Measurements from ENCODE around the gene MTOR. TPM values are rescaled to one million over a fixed set of nuclear protein-coding genes. Genes with fewer than 3 reads are reported as not detected.

Gene MTOR
- total RNA-seq, 1 experiment from 2014 or later, result 36.4 TPM

DNA sequence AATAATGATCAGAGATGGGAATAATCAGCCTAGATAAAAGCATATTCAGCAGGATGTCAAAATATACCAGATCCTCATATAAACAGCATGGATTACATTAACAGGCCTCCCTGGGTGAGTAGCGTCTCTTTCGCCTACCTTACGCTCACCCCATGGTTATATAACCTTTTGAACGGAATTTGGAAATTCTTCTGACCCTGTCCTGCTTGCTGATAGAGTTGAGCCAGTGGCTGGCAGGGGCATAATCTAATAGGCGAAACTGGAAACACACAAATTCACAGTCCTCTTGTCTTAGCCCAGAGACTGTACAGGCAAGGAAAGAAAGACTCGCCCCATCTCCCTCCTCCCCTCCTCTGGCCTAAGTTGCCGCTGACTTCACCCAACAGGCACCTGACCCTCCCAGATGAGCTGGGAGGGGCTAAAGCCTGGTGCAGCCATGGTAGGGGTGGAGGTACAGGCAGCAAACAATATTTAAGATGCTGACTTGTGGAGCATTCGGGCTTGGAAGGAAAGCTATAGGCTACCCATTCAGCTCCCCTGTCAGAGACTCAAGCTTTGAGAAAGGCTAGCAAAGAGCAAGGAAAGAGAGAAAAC lies 73.4 kb downstream of the MTOR start, which contains the start of gene ANGPTL7:
TSS of gene ANGPTL7 (plus strand) at position 498 of the 594 bp plus-strand sequence. CDS start 225 bp downstream, outside the sequence.
- Histone ChIP-seq H4K20me1 (ENCODE audit: insufficient read depth, low read depth, low read length) (no peaks in the 10 kb centered on the region), H3K4me3 (ENCODE audit: low read length) (no peak within 1 kb of the TSS), H3K27me3 (ENCODE audit: low read length) (no peaks in the 10 kb centered on the region), H3K27ac (ENCODE audit: low read length) (no peak within 1 kb of the TSS), H3K4me1 (ENCODE audit: low read length) (no peaks in the 10 kb centered on the region), H3K79me2 (ENCODE audit: low read length) (peaks cover 5% of the 10 kb centered on the region; the same call in 1 of the 2 replicates), H3K9me3 (ENCODE audit: low read length) (no peaks in the 10 kb centered on the region), H3K4me2 (ENCODE audit: low read depth, low read length, poor library complexity, severe bottlenecking) (no peak within 1 kb of the TSS), H3K9ac (ENCODE audit: low read length) (no peak within 1 kb of the TSS), H3K36me3 (ENCODE audit: insufficient read depth, low read length) (peaks cover 17% of the 10 kb centered on the region; the same call in 1 of the 2 replicates), H2AFZ (ENCODE audit: low read length) (no peak within 1 kb of the TSS), H3K9me2 (replicated peaks; ENCODE audit: insufficient read depth, low read length) (no peaks in the 10 kb centered on the region)
- DNase-seq, result no peak

DNA sequence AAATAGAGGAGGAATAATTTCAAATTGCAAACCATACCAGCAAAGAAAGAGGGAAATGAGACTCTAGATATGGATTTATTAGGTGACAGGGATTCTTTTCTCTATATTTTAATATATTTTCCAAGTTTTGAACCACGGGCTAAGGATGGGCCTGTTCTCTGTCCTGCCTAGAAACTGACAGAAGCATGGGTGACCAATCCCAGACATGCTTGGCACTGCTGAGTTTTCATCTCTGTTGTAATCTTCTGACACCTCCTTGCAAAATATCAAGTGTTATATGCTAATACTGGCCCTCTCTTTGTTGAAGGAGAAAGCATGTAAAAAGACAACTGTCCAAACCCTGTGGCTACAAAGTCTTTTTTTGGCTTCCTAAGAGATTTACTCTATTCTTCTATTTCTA lies 74.0 kb downstream of the MTOR start:
- Histone ChIP-seq H4K20me1 (ENCODE audit: insufficient read depth, low read depth, low read length) (no peaks in the 10 kb centered on the region), H3K79me2 (ENCODE audit: low read length) (peaks cover 5% of the 10 kb centered on the region; the same call in 1 of the 2 replicates), H3K4me1 (ENCODE audit: low read length) (no peaks in the 10 kb centered on the region), H3K4me2 (ENCODE audit: low read depth, low read length, poor library complexity, severe bottlenecking) (no peak overlapping the region), H3K9me3 (ENCODE audit: low read length) (no peaks in the 10 kb centered on the region), H2AFZ (ENCODE audit: low read length) (no peak overlapping the region), H3K27me3 (ENCODE audit: low read length) (no peaks in the 10 kb centered on the region), H3K9me2 (replicated peaks; ENCODE audit: insufficient read depth, low read length) (no peaks in the 10 kb centered on the region), H3K9ac (ENCODE audit: low read length) (no peak overlapping the region), H3K36me3 (ENCODE audit: insufficient read depth, low read length) (peaks cover 19% of the 10 kb centered on the region; the same call in 1 of the 2 replicates), H3K27ac (ENCODE audit: low read length) (no peak overlapping the region), H3K4me3 (ENCODE audit: low read length) (no peak overlapping the region)
- DNase-seq, result no peak

DNA sequence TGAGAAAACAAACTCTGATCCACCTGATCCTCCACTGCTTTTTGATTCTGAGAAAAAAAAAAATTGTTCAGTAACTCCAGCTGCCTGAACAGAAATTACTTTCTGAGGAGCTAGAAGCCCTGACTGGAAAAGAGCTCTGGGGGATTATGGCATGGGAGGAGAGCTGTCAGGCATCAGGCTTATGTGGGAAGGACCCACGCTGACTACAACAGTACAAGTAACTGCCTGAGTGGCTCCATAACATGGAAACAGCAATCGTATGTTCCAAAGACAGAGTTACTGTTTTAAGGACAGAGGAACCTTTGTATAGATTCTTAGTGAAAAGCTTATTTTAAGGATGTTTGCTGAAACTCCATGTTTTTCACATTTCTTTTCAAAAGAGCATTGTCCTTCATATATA lies 74.4 kb downstream of the MTOR start:
- no peak overlapping the region for H2AFZ ChIP-seq (ENCODE audit: low read length)
- H3K36me3 ChIP-seq (ENCODE audit: insufficient read depth, low read length), result peaks cover 19% of the 10 kb centered on the region; the same call in 1 of the 2 replicates
- H3K9me3 ChIP-seq (ENCODE audit: low read length), result no peaks in the 10 kb centered on the region
- H3K4me3 ChIP-seq (ENCODE audit: low read length), result no peak overlapping the region
- no peaks in the 10 kb centered on the region for H3K9me2 ChIP-seq (replicated peaks; ENCODE audit: insufficient read depth, low read length)
- H3K79me2 ChIP-seq (ENCODE audit: low read length), result peaks cover 5% of the 10 kb centered on the region; the same call in 1 of the 2 replicates
- no peak overlapping the region for H3K27ac ChIP-seq (ENCODE audit: low read length)
- H3K4me1 ChIP-seq (ENCODE audit: low read length), result no peaks in the 10 kb centered on the region
- H3K27me3 ChIP-seq (ENCODE audit: low read length), result no peaks in the 10 kb centered on the region
- H4K20me1 ChIP-seq (ENCODE audit: insufficient read depth, low read depth, low read length), result no peaks in the 10 kb centered on the region
- H3K4me2 ChIP-seq (ENCODE audit: low read depth, low read length, poor library complexity, severe bottlenecking), result no peak overlapping the region
- no peak for DNase-seq
- H3K9ac ChIP-seq (ENCODE audit: low read length), result no peak overlapping the region

DNA sequence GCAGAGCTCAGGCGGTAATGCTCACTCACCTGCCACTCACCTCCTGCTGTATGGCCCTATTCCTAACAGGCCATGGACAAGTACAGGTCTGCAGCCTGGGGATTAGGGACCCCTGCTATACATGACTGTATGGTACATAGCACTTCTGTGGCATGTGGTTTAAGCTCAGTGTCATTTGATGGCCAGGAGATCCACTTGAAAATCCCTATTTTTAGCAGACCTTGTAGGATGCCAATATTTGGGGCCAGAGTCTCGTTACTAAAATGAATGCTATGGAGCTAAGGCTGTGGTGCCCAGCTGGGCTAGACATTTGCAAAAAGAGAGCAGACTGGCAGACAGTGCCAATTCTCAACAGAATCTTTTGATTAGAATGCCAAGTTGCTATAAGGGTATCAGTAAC lies 74.9 kb downstream of the MTOR start:
- DNase-seq, result no peak
- Histone ChIP-seq H4K20me1 (ENCODE audit: insufficient read depth, low read depth, low read length) (no peaks in the 10 kb centered on the region), H3K36me3 (ENCODE audit: insufficient read depth, low read length) (peaks cover 19% of the 10 kb centered on the region; the same call in 1 of the 2 replicates), H3K4me2 (ENCODE audit: low read depth, low read length, poor library complexity, severe bottlenecking) (no peak overlapping the region), H3K4me3 (ENCODE audit: low read length) (no peak overlapping the region), H2AFZ (ENCODE audit: low read length) (no peak overlapping the region), H3K4me1 (ENCODE audit: low read length) (no peaks in the 10 kb centered on the region), H3K27me3 (ENCODE audit: low read length) (no peaks in the 10 kb centered on the region), H3K9me2 (replicated peaks; ENCODE audit: insufficient read depth, low read length) (no peaks in the 10 kb centered on the region), H3K79me2 (ENCODE audit: low read length) (peaks cover 8% of the 10 kb centered on the region; the same call in 1 of the 2 replicates), H3K9ac (ENCODE audit: low read length) (no peak overlapping the region), H3K9me3 (ENCODE audit: low read length) (no peaks in the 10 kb centered on the region), H3K27ac (ENCODE audit: low read length) (no peak overlapping the region)

DNA sequence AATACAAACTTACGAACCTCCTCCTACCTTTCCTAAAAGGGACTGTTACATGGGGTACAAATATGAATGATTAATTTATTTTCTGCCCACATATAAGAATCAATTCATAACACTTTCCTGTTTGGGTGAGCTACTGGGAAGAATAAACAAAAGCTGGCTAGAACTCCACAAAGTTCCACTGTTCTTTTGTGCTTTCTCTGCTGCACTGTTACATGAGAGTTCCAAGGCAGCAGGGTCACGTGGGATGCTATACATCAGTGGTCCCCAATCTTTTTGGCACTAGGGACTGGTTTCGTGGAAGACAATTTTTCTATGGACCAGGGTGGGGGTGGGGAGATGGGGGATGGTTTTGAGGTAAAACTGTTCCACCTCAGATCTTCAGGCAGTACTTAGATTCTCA lies 75.4 kb downstream of the MTOR start:
- H3K36me3 ChIP-seq (ENCODE audit: insufficient read depth, low read length), result peaks cover 22% of the 10 kb centered on the region; the same call in 1 of the 2 replicates
- no peak overlapping the region for H3K4me3 ChIP-seq (ENCODE audit: low read length)
- H3K4me1 ChIP-seq (ENCODE audit: low read length), result no peaks in the 10 kb centered on the region

DNA sequence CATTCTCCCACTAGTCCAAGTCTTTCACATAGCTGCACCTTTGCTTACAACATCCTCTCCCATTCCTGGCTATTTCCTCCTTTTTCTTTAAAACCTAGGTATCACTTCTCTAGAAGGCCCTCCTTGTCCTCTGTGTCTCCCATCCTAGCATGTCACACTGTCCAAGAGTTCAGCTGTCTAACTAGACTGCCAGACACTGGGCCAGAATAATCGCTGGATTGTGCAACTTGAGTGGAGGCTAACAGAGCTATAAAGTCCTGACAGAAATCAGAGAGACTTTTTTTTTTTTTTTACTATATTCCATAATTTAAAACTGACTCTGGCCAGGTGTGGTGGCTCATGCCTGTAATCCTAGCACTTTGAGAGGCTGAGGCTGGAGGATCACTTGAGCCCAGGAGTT lies 77.4 kb downstream of the MTOR start:
- no peak overlapping the region for H3K9ac ChIP-seq (ENCODE audit: low read length)
- H3K27me3 ChIP-seq (ENCODE audit: low read length), result no peaks in the 10 kb centered on the region
- H3K4me3 ChIP-seq (ENCODE audit: low read length), result no peak overlapping the region
- DNase-seq, result no peak
- no peaks in the 10 kb centered on the region for H3K9me3 ChIP-seq (ENCODE audit: low read length)
- no peak overlapping the region for H3K4me2 ChIP-seq (ENCODE audit: low read depth, low read length, poor library complexity, severe bottlenecking)
- H3K36me3 ChIP-seq (ENCODE audit: insufficient read depth, low read length), result peaks cover 9% of the 10 kb centered on the region; the same call in 1 of the 2 replicates
- no peaks in the 10 kb centered on the region for H3K4me1 ChIP-seq (ENCODE audit: low read length)
- H3K79me2 ChIP-seq (ENCODE audit: low read length), result peaks cover 6% of the 10 kb centered on the region; the same call in 1 of the 2 replicates
- H2AFZ ChIP-seq (ENCODE audit: low read length), result no peak overlapping the region
- H3K27ac ChIP-seq (ENCODE audit: low read length), result no peak overlapping the region
- no peaks in the 10 kb centered on the region for H4K20me1 ChIP-seq (ENCODE audit: insufficient read depth, low read depth, low read length)
- H3K9me2 ChIP-seq (replicated peaks; ENCODE audit: insufficient read depth, low read length), result no peaks in the 10 kb centered on the region

More for the DNA sequence above, 75.4 kb downstream of the MTOR start:
- no peak for DNase-seq
- Histone ChIP-seq H3K79me2 (ENCODE audit: low read length) (peaks cover 10% of the 10 kb centered on the region; the same call in 1 of the 2 replicates), H3K4me2 (ENCODE audit: low read depth, low read length, poor library complexity, severe bottlenecking) (no peak overlapping the region), H3K9ac (ENCODE audit: low read length) (no peak overlapping the region), H3K9me3 (ENCODE audit: low read length) (no peaks in the 10 kb centered on the region), H2AFZ (ENCODE audit: low read length) (no peak overlapping the region), H3K9me2 (replicated peaks; ENCODE audit: insufficient read depth, low read length) (no peaks in the 10 kb centered on the region), H3K27me3 (ENCODE audit: low read length) (no peaks in the 10 kb centered on the region), H4K20me1 (ENCODE audit: insufficient read depth, low read depth, low read length) (no peaks in the 10 kb centered on the region), H3K27ac (ENCODE audit: low read length) (no peak overlapping the region)

DNA sequence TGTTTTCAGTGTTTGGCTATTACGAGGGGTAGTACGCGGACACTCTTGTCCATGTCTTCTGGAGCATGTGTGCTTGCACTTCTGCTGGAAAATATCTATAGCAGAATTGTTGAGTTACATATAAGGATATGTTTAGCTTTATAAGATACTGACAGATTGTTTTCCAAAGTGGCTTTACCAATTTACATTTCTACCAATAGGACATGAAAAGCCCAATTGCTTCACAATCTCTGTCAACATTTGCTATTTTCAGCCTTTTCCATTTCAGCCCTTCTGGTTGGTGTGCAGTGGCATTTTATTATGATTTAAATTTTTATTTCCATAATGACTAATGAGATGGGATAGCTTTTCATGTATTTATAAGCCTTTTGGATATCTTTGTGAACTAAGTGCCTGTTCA lies 79.5 kb downstream of the MTOR start:
- Histone ChIP-seq H3K4me1 (ENCODE audit: low read length) (no peaks in the 10 kb centered on the region), H3K36me3 (ENCODE audit: insufficient read depth, low read length) (peaks cover 9% of the 10 kb centered on the region; the same call in 1 of the 2 replicates), H3K4me2 (ENCODE audit: low read depth, low read length, poor library complexity, severe bottlenecking) (no peak overlapping the region), H3K9me2 (replicated peaks; ENCODE audit: insufficient read depth, low read length) (no peaks in the 10 kb centered on the region), H3K79me2 (ENCODE audit: low read length) (0 out of 2 replicates have a peak, but pooled peaks cover 5% of the 10 kb centered on the region), H3K27me3 (ENCODE audit: low read length) (no peaks in the 10 kb centered on the region), H3K9ac (ENCODE audit: low read length) (no peak overlapping the region), H2AFZ (ENCODE audit: low read length) (no peak overlapping the region), H3K9me3 (ENCODE audit: low read length) (no peaks in the 10 kb centered on the region), H4K20me1 (ENCODE audit: insufficient read depth, low read depth, low read length) (no peaks in the 10 kb centered on the region), H3K27ac (ENCODE audit: low read length) (no peak overlapping the region), H3K4me3 (ENCODE audit: low read length) (no peak overlapping the region)
- DNase-seq, result no peak

DNA sequence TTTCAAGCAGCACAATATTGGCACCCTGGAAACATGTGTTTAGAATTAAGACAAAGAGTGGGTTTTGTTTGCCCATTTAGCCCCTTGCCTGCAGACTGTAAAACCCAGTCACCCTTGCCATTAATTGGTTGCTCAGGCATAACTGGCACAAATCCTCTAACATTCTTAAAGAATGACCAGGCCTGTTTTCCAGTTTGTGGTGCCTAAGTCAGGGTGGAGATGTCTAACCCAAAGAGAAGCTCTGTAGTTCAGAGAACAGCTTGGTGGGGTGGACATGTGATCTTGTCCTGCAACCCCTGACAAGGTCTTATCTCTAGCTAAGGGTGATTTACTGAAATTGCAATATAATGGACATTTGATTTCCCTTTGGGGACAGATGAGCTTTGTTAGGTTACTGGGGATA lies 82.0 kb downstream of the MTOR start:
- DNase-seq, result no peak
- Histone ChIP-seq H3K79me2 (ENCODE audit: low read length) (0 out of 2 replicates have a peak, but pooled peaks cover 5% of the 10 kb centered on the region), H3K9me2 (replicated peaks; ENCODE audit: insufficient read depth, low read length) (no peaks in the 10 kb centered on the region), H3K9ac (ENCODE audit: low read length) (no peak overlapping the region), H4K20me1 (ENCODE audit: insufficient read depth, low read depth, low read length) (no peaks in the 10 kb centered on the region), H2AFZ (ENCODE audit: low read length) (no peak overlapping the region), H3K4me3 (ENCODE audit: low read length) (no peak overlapping the region), H3K9me3 (ENCODE audit: low read length) (no peaks in the 10 kb centered on the region), H3K36me3 (ENCODE audit: insufficient read depth, low read length) (peaks cover 7% of the 10 kb centered on the region; the same call in 1 of the 2 replicates), H3K4me2 (ENCODE audit: low read depth, low read length, poor library complexity, severe bottlenecking) (no peak overlapping the region), H3K27me3 (ENCODE audit: low read length) (no peaks in the 10 kb centered on the region), H3K4me1 (ENCODE audit: low read length) (no peaks in the 10 kb centered on the region), H3K27ac (ENCODE audit: low read length) (no peak overlapping the region)

Measured in Karpas-422 (cell line).